Ramos (cell line): Measurements from ENCODE around the gene NKAIN4.

ENCODE experiments used
- in situ Hi-C: fragments of 300-500 bp; cut with MboI; formaldehyde crosslinking; loops from one replicate; pipeline ENCODE4 v1.14.3; 2022; ENCODE audit warnings: low sequenced_read_pairs; ENCODE audit not compliant: unreplicated experiment

The NKAIN4 gene

DNA sequence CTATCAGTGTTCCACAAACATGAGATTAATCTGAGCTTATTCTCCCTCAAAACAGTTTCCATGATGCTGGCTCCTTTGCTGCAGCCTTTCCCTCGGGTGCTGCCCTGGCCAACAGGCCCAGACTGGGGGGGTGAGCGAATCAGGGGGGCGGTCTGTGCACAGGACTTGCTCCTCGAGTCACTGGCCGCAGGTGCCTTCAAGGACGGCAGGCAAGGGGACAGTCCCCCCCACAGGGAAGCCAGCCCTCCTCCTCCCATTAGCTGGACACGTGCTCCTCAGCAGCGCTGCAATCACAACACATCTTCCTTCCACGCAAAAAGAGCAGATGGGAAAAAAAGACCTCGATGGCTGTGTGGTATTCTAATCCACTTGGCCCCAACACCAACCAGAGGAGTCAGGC lies 48.4 kb downstream of the NKAIN4 start:
- in situ Hi-C loops, result no loop called here

DNA sequence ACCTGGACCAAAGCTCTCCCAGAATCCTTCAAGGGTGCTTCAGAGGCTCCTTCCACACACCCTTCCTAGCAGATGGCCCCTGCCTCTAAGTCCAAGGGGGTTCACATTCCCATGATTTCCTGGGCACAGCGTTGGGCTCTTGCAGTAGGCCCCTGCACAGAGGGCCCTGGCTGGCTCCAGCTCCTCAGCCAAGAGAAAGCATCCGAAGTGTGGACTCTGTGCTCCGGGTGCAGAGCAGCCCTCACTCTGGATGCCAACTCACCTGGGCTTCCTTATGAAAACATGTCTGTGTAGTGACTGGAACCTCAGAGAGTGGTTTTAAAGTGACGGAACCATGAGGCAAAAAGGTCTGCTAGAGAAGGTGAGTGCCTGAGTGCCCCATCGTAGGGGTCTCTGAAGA lies 49.9 kb downstream of the NKAIN4 start:
- in situ Hi-C loops, result no loop called here

DNA sequence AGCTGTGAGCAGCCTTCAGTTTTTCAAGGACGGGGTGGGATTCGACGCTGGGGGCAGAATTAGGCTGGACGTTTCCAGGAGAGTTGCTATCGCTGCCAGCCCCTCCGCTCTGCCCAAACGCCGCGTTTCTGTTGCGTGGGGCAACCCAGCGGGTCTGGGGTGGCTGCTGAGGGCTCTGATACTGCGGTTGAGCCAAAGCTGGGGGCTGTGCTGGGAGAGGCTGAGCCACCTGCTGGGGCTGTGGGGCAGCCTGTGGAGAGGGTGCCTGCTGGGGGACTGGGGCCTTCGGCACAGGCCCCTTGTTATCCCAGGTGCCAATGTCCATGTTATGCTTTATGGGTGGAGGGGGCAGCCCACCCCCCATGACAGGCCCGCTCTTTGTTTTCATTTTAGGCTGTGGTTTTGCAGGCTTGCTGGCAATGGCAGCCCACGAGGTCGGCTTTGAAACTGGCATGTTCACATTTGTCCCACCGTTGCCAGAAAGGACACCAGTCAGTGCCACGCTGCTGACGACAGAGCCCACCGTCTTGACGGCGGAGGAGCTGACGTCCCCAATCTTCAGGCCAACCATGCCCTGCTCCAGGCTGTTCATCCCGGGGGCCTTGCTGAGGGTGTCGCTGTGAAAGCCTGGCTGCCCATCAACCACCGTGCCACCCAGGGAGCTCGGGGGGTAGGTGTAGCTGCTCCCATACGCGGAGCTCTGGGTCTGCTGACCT lies 51.3 kb downstream of the NKAIN4 start:
- in situ Hi-C loops, result no loop called here

DNA sequence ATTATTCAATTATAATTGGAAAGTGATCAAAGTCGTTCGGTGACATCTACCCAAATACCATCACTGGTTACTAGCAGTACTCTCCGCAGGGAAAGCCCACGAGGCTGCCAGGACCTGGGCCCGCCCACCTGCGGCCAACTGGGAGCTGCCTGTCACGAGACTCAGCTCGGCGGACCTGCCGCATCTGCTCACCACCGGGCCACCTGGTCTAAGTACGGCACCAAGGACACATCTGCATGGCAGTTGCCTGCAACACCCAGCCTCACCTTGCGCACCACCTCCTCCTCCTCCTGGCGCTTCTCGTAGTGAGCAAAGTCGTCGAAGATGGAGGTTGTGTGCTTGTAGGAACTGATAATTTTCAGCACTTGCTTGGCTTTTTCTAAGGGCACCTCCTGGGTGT lies 52.2 kb downstream of the NKAIN4 start:
- in situ Hi-C loops, result no loop called here

DNA sequence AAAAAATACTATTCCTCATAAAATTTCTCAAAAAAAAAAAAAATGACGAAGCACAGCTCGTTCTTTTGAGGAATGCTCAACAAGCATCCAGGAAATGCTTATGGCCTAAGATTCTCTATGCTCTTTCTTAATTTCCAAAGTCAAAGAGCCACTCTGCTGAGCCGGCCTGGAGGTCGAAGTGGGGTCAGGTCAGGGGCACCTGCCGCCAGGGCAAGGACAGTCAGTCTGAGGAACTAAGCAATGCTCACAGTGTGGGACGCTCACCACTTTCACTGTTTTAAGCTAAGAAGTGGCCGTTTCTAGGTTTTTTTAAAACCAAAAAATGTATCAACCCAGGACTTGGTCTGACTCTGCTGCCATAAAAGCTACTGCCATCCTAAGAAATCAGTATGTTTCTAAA lies 55.7 kb downstream of the NKAIN4 start:
- in situ Hi-C loops, result no loop called here

DNA sequence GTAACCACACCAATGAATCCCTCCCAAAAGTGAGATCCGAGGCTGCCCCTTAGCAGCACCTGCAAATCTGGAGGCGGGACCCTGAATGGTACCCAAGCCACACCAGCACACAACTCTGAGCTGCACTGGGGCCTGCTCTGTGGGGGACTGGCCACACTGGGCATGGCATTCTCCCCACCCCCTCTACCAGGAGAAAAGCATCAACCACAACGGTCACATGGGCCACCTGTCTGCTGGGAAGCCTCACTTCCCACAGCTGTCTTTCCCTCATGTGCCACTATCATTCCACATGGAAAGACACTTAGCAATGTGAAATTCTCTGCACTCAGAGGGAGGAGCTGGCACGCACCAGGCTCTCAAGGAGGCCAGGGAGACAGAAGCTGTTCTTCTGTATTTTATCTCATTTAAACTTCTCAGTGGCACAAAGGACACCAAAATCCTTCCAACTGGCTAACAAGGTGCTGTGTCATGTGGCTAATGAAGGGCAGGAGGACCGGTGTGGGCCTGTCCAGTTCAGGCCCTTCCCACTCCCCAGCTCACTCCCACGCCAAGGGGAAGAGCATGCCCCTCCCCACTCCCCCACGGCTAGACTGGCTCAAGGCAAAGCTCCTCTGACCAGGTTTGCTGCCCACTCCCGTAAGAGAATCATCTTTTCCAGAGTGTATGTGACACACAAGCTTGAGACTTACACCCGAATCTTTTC lies 57.3 kb downstream of the NKAIN4 start:
- in situ Hi-C loops, result no loop called here

DNA sequence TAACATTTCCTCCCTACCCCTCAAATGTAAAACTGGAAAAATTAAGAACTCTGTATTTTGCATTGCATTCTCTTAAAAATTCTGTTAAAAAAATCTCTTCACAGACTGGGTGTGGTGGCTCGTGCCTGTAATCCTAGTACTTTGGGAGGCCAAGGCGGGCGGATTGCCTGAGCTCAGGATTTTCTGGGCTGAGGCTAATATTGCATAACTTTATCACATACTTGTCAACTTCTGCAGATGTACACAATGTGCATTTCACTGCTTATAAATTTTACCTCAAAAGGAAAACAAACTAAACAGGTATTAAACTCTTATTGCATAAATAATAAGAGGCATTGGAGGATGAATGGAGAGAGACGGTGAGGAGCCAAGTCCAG lies 59.5 kb downstream of the NKAIN4 start:
- in situ Hi-C loops, result no loop called here

DNA sequence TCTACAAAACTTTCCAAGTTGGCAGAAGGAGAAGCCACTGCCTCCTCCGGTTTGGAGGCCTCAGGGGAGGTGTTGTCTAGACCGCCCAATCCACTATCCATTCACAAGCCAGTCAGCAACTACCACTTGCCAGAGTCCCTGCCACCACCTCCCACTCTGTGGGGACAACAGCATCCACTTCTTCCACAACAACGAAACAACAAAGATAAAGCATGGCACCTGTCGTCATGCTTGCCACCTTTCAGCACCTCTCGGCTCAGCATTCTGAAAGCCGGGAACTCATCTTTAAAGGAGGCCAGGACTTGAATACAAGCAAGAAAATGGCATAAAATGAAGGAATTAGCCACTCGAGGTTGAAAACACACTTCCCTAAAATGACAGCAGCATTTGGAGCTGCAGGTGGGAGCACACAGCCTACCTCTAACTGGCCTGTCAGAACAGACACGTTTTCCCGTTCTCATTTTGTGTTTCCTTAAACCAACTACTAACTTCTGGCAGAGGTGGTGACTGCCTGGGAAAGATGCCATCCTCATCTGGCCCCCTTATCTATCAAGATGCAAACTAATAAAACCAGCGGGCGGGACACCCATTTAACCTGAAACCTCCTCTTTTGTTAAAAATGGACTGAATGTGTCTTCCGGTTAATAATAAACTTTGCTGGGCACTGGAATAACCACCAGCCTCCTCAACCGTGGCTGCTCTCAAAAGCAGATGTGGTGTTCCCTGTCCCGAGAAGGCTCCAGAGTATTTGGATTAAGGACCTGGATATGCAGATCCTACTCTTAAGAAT lies 60.1 kb downstream of the NKAIN4 start:
- in situ Hi-C loops, result no loop called here

DNA sequence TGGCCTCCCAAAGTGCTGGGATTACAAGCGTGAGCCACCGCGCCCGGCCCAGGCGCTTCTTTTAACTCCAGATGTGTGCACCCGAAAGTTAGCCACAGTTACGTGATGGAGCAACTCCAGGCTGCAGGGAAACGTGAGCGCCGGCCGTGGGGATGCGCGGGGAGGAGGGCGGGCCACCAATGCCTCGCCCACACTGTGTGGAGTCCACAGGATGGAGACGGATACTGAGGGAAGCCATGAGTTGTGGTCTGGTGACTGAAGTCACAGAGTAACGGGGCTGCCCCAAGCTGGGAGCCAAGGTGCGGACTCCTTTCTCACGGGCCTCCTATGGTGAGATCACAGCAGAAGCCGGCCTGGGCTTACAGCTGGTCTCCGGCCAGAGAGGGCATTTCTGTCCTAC lies 61.5 kb downstream of the NKAIN4 start:
- in situ Hi-C loops, result no loop called here

DNA sequence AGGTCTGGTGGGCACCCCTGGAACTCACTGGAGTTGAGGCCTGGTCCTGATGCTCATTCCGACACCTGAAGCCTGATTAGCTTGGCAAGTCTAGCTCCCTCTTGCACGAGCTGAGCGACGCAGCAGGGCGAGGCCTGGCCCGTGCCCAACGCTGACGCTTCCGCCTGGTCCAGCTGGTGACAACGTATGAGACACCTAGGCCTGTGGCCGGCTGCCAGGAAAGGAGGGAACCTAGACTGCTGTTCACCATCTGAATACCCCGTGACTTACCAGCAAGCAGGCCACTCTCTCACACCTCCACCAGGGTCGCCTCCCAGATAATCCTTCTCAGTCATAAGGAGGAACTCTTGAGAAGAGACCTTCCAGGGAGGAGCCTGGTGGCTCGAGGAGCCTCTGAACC lies 62.9 kb downstream of the NKAIN4 start:
- in situ Hi-C loops, result no loop called here

DNA sequence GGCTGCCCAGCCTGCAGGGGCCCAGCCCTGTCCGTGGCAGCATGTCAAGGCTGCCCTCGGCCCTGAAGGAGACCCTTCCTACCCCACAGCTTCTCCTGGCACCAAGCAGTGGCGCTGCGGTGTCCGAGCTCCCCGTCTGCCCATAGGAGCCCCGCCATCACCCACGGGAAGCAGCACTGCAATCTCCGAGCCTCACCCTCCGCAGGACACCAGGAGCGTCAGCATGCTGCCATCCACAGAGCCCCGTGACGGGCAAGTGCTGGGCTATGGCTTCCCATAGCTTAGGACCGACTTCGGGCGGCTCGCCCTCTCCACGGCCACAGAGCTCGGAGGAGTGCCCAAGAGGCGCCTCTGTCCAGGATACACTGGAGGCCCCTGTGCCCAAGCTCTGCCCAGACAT lies 63.4 kb downstream of the NKAIN4 start:
- in situ Hi-C loops, result no loop called here
